Stomach (tissue), 9 donors: ENCODE results near the gene PIK3R6. TPM values are rescaled to one million over a fixed set of nuclear protein-coding genes. Genes with fewer than 3 reads are reported as not detected.

ENCODE experiments used
- DNase-seq, 2 donors: peaks; one replicate each; pipeline versions ENCODE4 v3.0.0 to v3.0.0-alpha.2; 2013 to 2019
- H3K27ac ChIP-seq, 5 donors: fragments of 200-600 bp in 4 of 5; sonication (generic) in 4 of 5; one replicate each; pipeline ENCODE4 v1.5.1; 2013 to 2019; ENCODE audit warnings: mild to moderate bottlenecking in 1 of 5, moderate library complexity in 1 of 5
- H3K27me3 ChIP-seq, 3 donors: fragments of 200-600 bp; sonication (generic); one replicate each; pipeline ENCODE4 v1.5.1; 2017 to 2019; ENCODE audit warnings: mixed run types in 1 of 3
- H3K36me3 ChIP-seq, 4 donors: fragments of 200-600 bp; sonication (generic); 1 replicate in 3 of 4; 2 replicates in 1 of 4; pipeline ENCODE4 v1.5.1; 2016 to 2019
- H3K4me1 ChIP-seq, 4 donors: fragments of 200-600 bp; sonication (generic); one replicate each; pipeline ENCODE4 v1.5.1; 2016 to 2019
- H3K4me3 ChIP-seq, 4 donors: fragments of 200-600 bp; sonication (generic) in 3 of 4; one replicate each; pipeline ENCODE4 v1.5.1; 2016 to 2019; ENCODE audit warnings: mild to moderate bottlenecking in 1 of 4
- H3K9me3 ChIP-seq, 4 donors: fragments of 200-600 bp; sonication (generic); one replicate each; pipeline ENCODE4 v1.5.1; 2016 to 2019
- CTCF ChIP-seq, 7 experiments: fragments of 450-650 bp in 4 of 7; fragments of 200-600 bp in 3 of 7; sonication (generic) in 3 of 7; IDR thresholded peaks; one replicate each; pipeline ENCODE4 v1.5.1; 2016 to 2019; ENCODE audit warnings: antibody characterized with exemption in 7 of 7, control low read depth in 2 of 7, mild to moderate bottlenecking in 1 of 7
- EP300 ChIP-seq: sonication (generic); formaldehyde crosslinking; IDR thresholded peaks from one replicate; pipeline ENCODE4 v1.6.1; 2017; ENCODE audit warnings: antibody characterized with exemption
- POLR2A ChIP-seq, 4 donors: fragments of 450-650 bp; IDR thresholded peaks; one replicate each; pipeline ENCODE4 v1.6.1; 2016; ENCODE audit warnings: antibody characterized with exemption in 4 of 4, control low read depth in 2 of 4, mild to moderate bottlenecking in 1 of 4, moderate library complexity in 1 of 4
- POLR2AphosphoS5 ChIP-seq, 3 donors: sonication (generic); formaldehyde crosslinking; IDR thresholded peaks; one replicate each; pipeline ENCODE4 v1.6.1; 2016; ENCODE audit warnings: antibody characterized with exemption in 3 of 3
- WGBS, 5 donors: extraction: QIAGEN DNeasy Blood & Tissue Kit in 3 of 5; methylation state at CpG; one replicate each; pipeline versions ENCODE4 v1.1.5 to v1.1.7; 2013 to 2018; 5-methylcytosine and 5-hydroxymethylcytosine counted together
- intact Hi-C: fragments of 100-400 bp; cut with DNase I; formaldehyde crosslinking; loops from one replicate; pipeline ENCODE4 v1.15.1; 2023; ENCODE audit warnings: low total_unique reads
- polyA plus RNA-seq, 3 donors: library from polyadenylated mRNA; stranded (reverse); fragments of 200-250 nt; gene quantifications; one replicate each; pipeline ENCODE4 v1.2.3, GENCODE V29; 2013
- total RNA-seq, 5 donors: library from RNA; depleted of rRNA; stranded (reverse); fragments of >200 nt; gene quantifications; one replicate each; pipeline versions ENCODE4 v1.1.0 to v1.2.3, GENCODE V29; 2014 to 2016
- donor health status: healthy with polysubstance abuse.
- donor health status: Bipolar disorder and iron deficiency.
- donor health status: healthy.

Gene PIK3R6
- total and polyA plus RNA-seq, 8 donors, result under 0.01 to 4.3 (median 0.37) TPM; not detected in 1

- 59 to 92% (median 78%) methylated on average over 4 of the region's 4 CpGs for WGBS, 5 donors
- peaks cover 0 to 45% (median 2%) of the 10 kb centered on the region in 3 donors for H3K27me3 ChIP-seq
- DNase-seq, result no peak
- H3K4me3 ChIP-seq, result no peak overlapping the region
- intact Hi-C loops, result no loop called here
- peaks cover 0 to 3% (median 0%) of the 10 kb centered on the region in 4 donors for H3K36me3 ChIP-seq
- no peak for TF ChIP-seq POLR2A (IDR thresholded peaks at IDR 0.05)
- TF ChIP-seq POLR2AphosphoS5 (IDR thresholded peaks at IDR 0.05), result no peak
- TF ChIP-seq CTCF (IDR thresholded peaks at IDR 0.05), result no peak
- TF ChIP-seq EP300, result no peak
- no peaks in the 10 kb centered on the region for H3K4me1 ChIP-seq
- H3K9me3 ChIP-seq, result peaks cover 7 to 16% (median 13%) of the 10 kb centered on the region in 4 donors
- no peak overlapping the region for H3K27ac ChIP-seq
Measured at GRCh38 chr17:8913879-8914278, 46.4 kb upstream of the PIK3R6 start.

- no peaks in the 10 kb centered on the region for H3K4me1 ChIP-seq
- intact Hi-C loops, result no loop called here
- peaks cover 0 to 45% (median 2%) of the 10 kb centered on the region in 3 donors for H3K27me3 ChIP-seq
- no peak for DNase-seq
- no peak overlapping the region for H3K4me3 ChIP-seq
- TF ChIP-seq POLR2A (IDR thresholded peaks at IDR 0.05), result no peak
- TF ChIP-seq EP300, result no peak
- TF ChIP-seq POLR2AphosphoS5 (IDR thresholded peaks at IDR 0.05), result no peak
- TF ChIP-seq CTCF (IDR thresholded peaks at IDR 0.05), result no peak
- H3K9me3 ChIP-seq, result peaks cover 7 to 14% (median 8%) of the 10 kb centered on the region in 4 donors
- no peak overlapping the region for H3K27ac ChIP-seq
- 86 to 98% (median 97%) methylated on average over 6 of the region's 6 CpGs for WGBS, 5 donors
- peaks cover 0 to 3% (median 0%) of the 10 kb centered on the region in 4 donors for H3K36me3 ChIP-seq
Measured at GRCh38 chr17:8913091-8913490, 45.6 kb upstream of the PIK3R6 start.

GRCh38 chr17:8912084-8912981 is 44.9 kb upstream of the PIK3R6 start:
- intact Hi-C loops, result no loop called here
- no peak for DNase-seq
- Histone ChIP-seq H3K27ac (no peak overlapping the region), H3K4me3 (no peak overlapping the region), H3K36me3 (peaks cover 0 to 3% (median 0%) of the 10 kb centered on the region in 4 donors), H3K27me3 (peaks cover 0 to 45% (median 2%) of the 10 kb centered on the region in 3 donors), H3K9me3 (peaks cover under 1 to 7% (median under 1%) of the 10 kb centered on the region in 4 donors), H3K4me1 (no peaks in the 10 kb centered on the region)
- WGBS, 5 donors, result 79 to 91% (median 85%) methylated on average over 16 to 18 of the region's 18 CpGs
- no peak for TF ChIP-seq POLR2A (IDR thresholded peaks at IDR 0.05)

GRCh38 chr17:8910969-8911604 is 43.6 kb upstream of the PIK3R6 start:
- TF ChIP-seq POLR2AphosphoS5 (IDR thresholded peaks at IDR 0.05) (no peak), EP300 (no peak), POLR2A (IDR thresholded peaks at IDR 0.05) (no peak), CTCF (IDR thresholded peaks at IDR 0.05) (no peak)
- no peak for DNase-seq

More at GRCh38 chr17:8910969-8911604, 43.6 kb upstream of the PIK3R6 start:
- WGBS, 5 donors, result 81 to 86% (median 82%) methylated on average over 5 to 18 of the region's 18 CpGs
- intact Hi-C loops, result no loop called here
- Histone ChIP-seq H3K27ac (no peak overlapping the region), H3K4me3 (no peak overlapping the region), H3K4me1 (no peaks in the 10 kb centered on the region), H3K9me3 (no peaks in the 10 kb centered on the region), H3K36me3 (peaks cover 0 to 3% (median 0%) of the 10 kb centered on the region in 4 donors), H3K27me3 (peaks cover 0 to 44% (median 2%) of the 10 kb centered on the region in 3 donors)
